K562 (cell line): ENCODE results near the gene RNF151. TPM values are rescaled to one million over a fixed set of nuclear protein-coding genes. Genes with fewer than 3 reads are reported as not detected.

Experiments used
- ATAC-seq: fragments of 200-7000 bp; cut with Tn5 transposase; 3 replicates; pipeline ENCODE4 v1.9.1; 2020; ENCODE audit warnings: moderate library complexity
- BruUV-seq: library from RNA; stranded (reverse); fragments of 400-500 nt; replicated peaks from 2 replicates; lab custom pipeline; 2021; lab: Mats Ljungman, UMichigan
- CTCF ChIA-PET: fragments of 300-600 bp; formaldehyde crosslinking; extraction: SDS; loops from one replicate; lab custom pipeline; 2021; ENCODE audit warnings: low intra/inter-chr PET ratio; lab: Yijun Ruan, JAX
- POLR2A ChIA-PET: fragments of 300-600, 350-650 bp; sonication (Branson Sonifier 250); formaldehyde crosslinking; extraction: SDS; loops from one replicate; lab custom pipeline; 2021; ENCODE audit warnings: antibody characterized with exemption, inconsistent platforms; lab: Yijun Ruan, JAX
- DNase-seq, 4 experiments: peaks; one replicate each; pipeline versions ENCODE4 v3.0.0 to v3.0.0-alpha.2; 2011 to 2018; ENCODE audit warnings: low spot score in 3 of 4, mixed read lengths in 3 of 4; ENCODE audit errors: extremely low read depth in 1 of 4
- FAIRE-seq: peaks from 2 replicates; lab custom pipeline; 2011; peaks lifted over from hg19 to GRCh38; lab: Jason Lieb, UNC
- H2AFZ ChIP-seq: 2 replicates; pipeline ENCODE4 v1.6.0; 2011; ENCODE audit warnings: low read depth, low read length, control low read depth, inconsistent platforms
- H3K27ac ChIP-seq: fragments of 200-600 bp; 3 replicates; pipeline ENCODE4 v1.8.0; 2011; ENCODE audit warnings: low read depth, mild to moderate bottlenecking, control low read depth, inconsistent platforms, low read length, moderate library complexity, mixed read lengths; ENCODE audit errors: extremely low read depth
- H3K27me3 ChIP-seq, 2 experiments: fragments of 300-600 bp in 1 of 2; 2 replicates in 1 of 2; 3 replicates in 1 of 2; pipeline versions ENCODE4 v1.6.0 to v1.8.0; 2011; ENCODE audit warnings: inconsistent platforms in 2 of 2, low read length in 2 of 2, mild to moderate bottlenecking in 1 of 2, mixed read lengths in 1 of 2, moderate library complexity in 1 of 2; ENCODE audit not compliant: control insufficient read depth in 2 of 2, insufficient read depth in 2 of 2
- H3K36me3 ChIP-seq: fragments of 300-600 bp; 3 replicates; pipeline ENCODE4 v1.8.0; 2011; ENCODE audit warnings: mild to moderate bottlenecking, low read length, inconsistent platforms; ENCODE audit not compliant: control insufficient read depth, insufficient read depth
- H3K4me1 ChIP-seq, 2 experiments: fragments of 200-600 bp in 1 of 2; replicated peaks in 1 of 2; 2 replicates in 1 of 2; 3 replicates in 1 of 2; pipeline versions ENCODE4 v1.5.1 to v1.8.0; 2011; ENCODE audit warnings: inconsistent platforms in 2 of 2, low read length in 2 of 2, mild to moderate bottlenecking in 1 of 2, mixed read lengths in 1 of 2, moderate library complexity in 1 of 2; ENCODE audit not compliant: control insufficient read depth in 2 of 2, insufficient read depth in 2 of 2
- H3K4me2 ChIP-seq: 2 replicates; pipeline ENCODE4 v1.6.1; 2011; ENCODE audit warnings: low read length, control low read depth, inconsistent platforms, mixed read lengths; ENCODE audit not compliant: insufficient read depth
- H3K4me3 ChIP-seq: fragments of 200-600 bp; sonication (generic), shearing (Covaris generic); 2 replicates; pipeline ENCODE4 v1.5.1; 2016; ENCODE audit warnings: control low read depth, inconsistent platforms
- H3K79me2 ChIP-seq: fragments of 200-600 bp; 3 replicates; pipeline ENCODE4 v1.8.0; 2011; ENCODE audit warnings: low read length, inconsistent platforms; ENCODE audit not compliant: control insufficient read depth, insufficient read depth
- H3K9ac ChIP-seq, 2 experiments: 2 replicates each; pipeline versions ENCODE4 v1.6.0 to v1.6.1; 2011; ENCODE audit warnings: low read depth in 2 of 2, low read length in 2 of 2, control low read depth in 1 of 2, inconsistent platforms in 1 of 2, mild to moderate bottlenecking in 1 of 2, mixed read lengths in 1 of 2; ENCODE audit not compliant: insufficient read depth in 1 of 2
- H3K9me1 ChIP-seq: one replicate; pipeline ENCODE4 v1.6.0; 2011; ENCODE audit warnings: inconsistent platforms, mild to moderate bottlenecking, low read length, moderate library complexity; ENCODE audit not compliant: control insufficient read depth, insufficient read depth
- H3K9me3 ChIP-seq: replicated peaks from 2 replicates; pipeline ENCODE4 v1.5.1; 2011; ENCODE audit warnings: low read depth, low read length, inconsistent platforms; ENCODE audit not compliant: control insufficient read depth, insufficient read depth
- H4K20me1 ChIP-seq: replicated peaks from 2 replicates; pipeline ENCODE4 v1.6.1; 2011; ENCODE audit warnings: low read length, inconsistent platforms, mixed read lengths; ENCODE audit not compliant: control insufficient read depth, insufficient read depth
- CBX2 ChIP-seq: fragments of 200-600 bp; sonication (generic); IDR thresholded peaks from one replicate; pipeline ENCODE4 v1.6.1; 2012; ENCODE audit warnings: mild to moderate bottlenecking, low read length, inconsistent platforms; ENCODE audit not compliant: insufficient read depth, poor library complexity, severe bottlenecking
- FUS ChIP-seq: fragments of 200-400 bp; formaldehyde crosslinking; optimal IDR thresholded peaks from 2 replicates; pipeline ENCODE3; 2017; ENCODE audit warnings: low read depth, low read length
- HOXB6 ChIP-seq: fragments of 250-450 bp; sonication (Bioruptor Pico); IDR thresholded peaks from 2 replicates; pipeline ENCODE4 v1.5.1; 2022; ENCODE audit warnings: mild to moderate bottlenecking, borderline replicate concordance
- MAFK ChIP-seq: IDR thresholded peaks from 2 replicates; pipeline ENCODE4 v1.6.1; 2011; ENCODE audit warnings: low read length, improper control_type of control experiment
- NEUROD1 ChIP-seq: fragments of 150-350 bp; IDR thresholded peaks from 2 replicates; pipeline ENCODE4 v1.6.1; 2014; ENCODE audit warnings: borderline replicate concordance, low read length, low read depth; ENCODE audit not compliant: partially characterized antibody
- NFE2 ChIP-seq: IDR thresholded peaks from 2 replicates; pipeline ENCODE4 v1.6.1; 2014; ENCODE audit warnings: antibody characterized with exemption, low read depth
- SMAD2 ChIP-seq: fragments of 150-350 bp; IDR thresholded peaks from 2 replicates; pipeline ENCODE4 v1.6.1; 2014; ENCODE audit warnings: low read depth, mild to moderate bottlenecking, low read length
- ZNF311 ChIP-seq: fragments of 250-450 bp; sonication (Bioruptor Pico); IDR thresholded peaks from 2 replicates; pipeline ENCODE4 v1.4.0; 2020; ENCODE audit warnings: mild to moderate bottlenecking, moderate library complexity
- ZNF77 ChIP-seq: fragments of 250-450 bp; sonication (Bioruptor Pico); IDR thresholded peaks from 2 replicates; pipeline ENCODE4 v1.5.0; 2020
- WGBS: fragments of 100-300 bp; shearing (Covaris generic); methylation state at CpG from one replicate; pipeline ENCODE4 v1.1.6; 2016; ENCODE audit warnings: low coverage, mixed read lengths; ENCODE audit not compliant: insufficient coverage; ENCODE audit errors: missing lambda C conversion rate; 5-methylcytosine and 5-hydroxymethylcytosine counted together
- in situ Hi-C: fragments of 300-500 bp; cut with MboI; formaldehyde crosslinking; loops from 4 replicates; pipeline ENCODE4 v1.15.0; 2018; ENCODE audit warnings: inconsistent platforms, mixed read lengths
- intact Hi-C: fragments of 100-400 bp; cut with micrococcal nuclease; formaldehyde crosslinking; loops from 2 replicates; pipeline ENCODE4 v1.14.2; 2022
- polyA plus RNA-seq, 8 experiments: library from polyadenylated mRNA; depleted of rRNA in 4 of 8; stranded (reverse) in 5 of 8; unstranded in 3 of 8; fragments of >200 nt; fragmentation: Nextera tagmentation in 2 of 8; fragmentation: Illumina TruSeq in 1 of 8; extraction: Ambion mirVana in 2 of 8; extraction: Trizol in 1 of 8; gene quantifications; 2 replicates each; pipeline versions ENCODE4 v1.2.1 to v1.2.3, GENCODE V29; 2011 to 2014; ENCODE audit warnings: inconsistent platforms in 1 of 8, missing spikeins in 1 of 8
- total RNA-seq, 7 experiments: library from RNA; depleted of rRNA in 6 of 7; stranded (reverse); fragments of >200 nt in 6 of 7; fragmentation: Illumina TruSeq in 2 of 7; extraction: Trizol in 2 of 7; gene quantifications; 2 replicates each; pipeline versions ENCODE4 v1.2.1 to v1.2.3, GENCODE V29; 2011 to 2021; ENCODE audit warnings: low replicate concordance in 1 of 7
- TF ChIP-seq, protein P1 (sequence below), 3 experiments: IDR thresholded peaks in 2 of 3; conservative IDR thresholded peaks in 1 of 3; 2 replicates each; pipeline ENCODE4 v1.5.1; 2011 to 2012; ENCODE audit warnings: low read length in 3 of 3, mild to moderate bottlenecking in 3 of 3, control low read depth in 2 of 3, improper control_type of control experiment in 1 of 3, inconsistent platforms in 1 of 3, low read depth in 1 of 3, mixed read lengths in 1 of 3, moderate library complexity in 1 of 3; ENCODE audit not compliant: insufficient read depth in 2 of 3

Gene RNF151
- total and polyA plus RNA-seq, 9 of the 15 experiments (the other 6 are each of a cell fraction or from before 2014, with no cell fraction given), result not detected

DNA sequence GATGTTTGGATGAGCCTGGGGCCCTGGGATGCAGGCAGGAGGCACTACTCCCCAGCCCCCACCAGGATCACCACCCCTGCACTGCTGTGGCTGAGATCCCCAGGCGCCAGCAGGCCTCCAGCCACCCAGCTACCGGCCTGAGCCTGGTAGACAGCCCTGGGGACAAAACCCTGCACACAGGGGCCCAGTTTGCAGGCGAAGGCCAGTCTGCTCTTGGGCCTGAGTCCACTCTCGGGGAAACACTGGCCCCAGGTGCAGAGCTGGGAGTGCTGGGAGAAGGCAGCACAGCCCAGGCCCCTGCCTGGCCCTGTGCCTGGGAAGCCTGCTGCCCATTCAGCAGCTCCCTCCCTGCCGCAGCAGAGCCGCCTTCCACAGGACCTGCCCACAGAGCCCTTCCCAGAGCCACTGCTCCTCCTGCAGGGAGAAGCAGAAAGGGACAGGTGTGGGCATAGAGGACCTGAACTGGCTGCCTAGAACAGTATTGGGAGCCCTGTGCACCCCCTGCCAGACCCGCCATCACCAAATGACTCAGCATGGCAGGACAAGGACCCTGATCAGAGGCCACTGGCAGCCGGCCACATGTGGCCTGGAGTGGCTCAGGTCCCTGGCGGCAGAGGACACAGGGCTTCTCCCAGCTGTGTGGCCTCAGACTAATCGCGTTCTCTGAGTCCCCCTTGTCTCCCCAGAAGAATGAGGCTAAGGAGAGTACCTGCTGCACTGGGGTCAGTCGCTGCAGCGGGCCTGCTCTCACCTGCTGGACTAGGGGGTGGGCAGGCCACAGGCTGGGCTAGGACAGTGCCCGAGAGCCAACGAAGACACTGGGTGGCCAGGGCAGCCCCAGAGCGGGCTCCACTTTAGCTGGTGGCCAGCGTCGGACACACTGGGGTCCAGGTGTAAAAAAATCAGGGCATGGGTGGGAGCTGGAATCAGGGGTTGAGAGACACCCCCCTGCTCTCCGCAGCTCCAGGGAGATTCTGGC lies 34.3 kb upstream of the RNF151 start:
- no peaks in the 10 kb centered on the region for H3K9me3 ChIP-seq
- no peaks in the 10 kb centered on the region for H3K27me3 ChIP-seq
- no peaks in the 10 kb centered on the region for H4K20me1 ChIP-seq
- H3K9ac ChIP-seq, result peak overlapping the region in 1 of 2 experiments; percentile 86; a peak in 2 of 4 replicates
- no peaks in the 10 kb centered on the region for H3K9me1 ChIP-seq
- peak overlapping the region; percentile 31; the same call in 1 of the 2 replicates for H2AFZ ChIP-seq
- ChIA-PET CTCF (no interaction called here), POLR2A (interaction anchor here (0.6 to 1.5 kb wide), 7 partner anchors 9 to 121 kb away, joined by 3 to 7 read pairs (median 4); partner anchors contain the start of genes MSRB1 and RPS2)
- no TSS peak for BruUV-seq
- 62% methylated on average over 17 of the region's 19 CpGs for WGBS
- H3K4me2 ChIP-seq, result no peak overlapping the region
- H3K4me1 ChIP-seq, result peaks cover 10 to 44% of the 10 kb centered on the region in 2 experiments; a peak in 4 of 5 replicates
- DNase-seq (no peak), ATAC-seq (no peak), FAIRE-seq (no peak)
- in situ Hi-C loops, result loop anchor here (5.0 kb wide), 1 partner anchor 150 kb away; the partner anchor contains the start of genes NUBP2 and SPSB3
- no peaks in the 10 kb centered on the region for H3K79me2 ChIP-seq
- peaks cover 4% of the 10 kb centered on the region; the same call in 1 of the 3 replicates for H3K36me3 ChIP-seq
- H3K4me3 ChIP-seq, result no peak overlapping the region
- intact Hi-C loops, result no loop called here
- H3K27ac ChIP-seq, result no peak overlapping the region
- no peak for TF ChIP-seq FUS
- TF ChIP-seq ZNF77 (CRISPR knock-in tag), result no peak
- TF ChIP-seq ZNF311 (CRISPR knock-in tag), result no peak
- no peak for TF ChIP-seq HOXB6
- TF ChIP-seq SMAD2, result no peak
- TF ChIP-seq NFE2, result no peak
- TF ChIP-seq, protein P1, sequence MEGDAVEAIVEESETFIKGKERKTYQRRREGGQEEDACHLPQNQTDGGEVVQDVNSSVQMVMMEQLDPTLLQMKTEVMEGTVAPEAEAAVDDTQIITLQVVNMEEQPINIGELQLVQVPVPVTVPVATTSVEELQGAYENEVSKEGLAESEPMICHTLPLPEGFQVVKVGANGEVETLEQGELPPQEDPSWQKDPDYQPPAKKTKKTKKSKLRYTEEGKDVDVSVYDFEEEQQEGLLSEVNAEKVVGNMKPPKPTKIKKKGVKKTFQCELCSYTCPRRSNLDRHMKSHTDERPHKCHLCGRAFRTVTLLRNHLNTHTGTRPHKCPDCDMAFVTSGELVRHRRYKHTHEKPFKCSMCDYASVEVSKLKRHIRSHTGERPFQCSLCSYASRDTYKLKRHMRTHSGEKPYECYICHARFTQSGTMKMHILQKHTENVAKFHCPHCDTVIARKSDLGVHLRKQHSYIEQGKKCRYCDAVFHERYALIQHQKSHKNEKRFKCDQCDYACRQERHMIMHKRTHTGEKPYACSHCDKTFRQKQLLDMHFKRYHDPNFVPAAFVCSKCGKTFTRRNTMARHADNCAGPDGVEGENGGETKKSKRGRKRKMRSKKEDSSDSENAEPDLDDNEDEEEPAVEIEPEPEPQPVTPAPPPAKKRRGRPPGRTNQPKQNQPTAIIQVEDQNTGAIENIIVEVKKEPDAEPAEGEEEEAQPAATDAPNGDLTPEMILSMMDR (IDR thresholded peaks at IDR 0.05 in 2 of 3, conservative IDR thresholded peaks at IDR 0.05 in 1 of 3; ENCODE audit: insufficient read depth in 2 of 3, low read depth in 1 of 3, low read length in 3 of 3), result peak in 1 of 3 experiments; percentile 31; a peak in 1 of 6 replicates
- no peak for TF ChIP-seq NEUROD1
- no peak for TF ChIP-seq MAFK
- TF ChIP-seq CBX2, result no peak
